Keratinocyte (primary cell): ENCODE measurements around the gene TMEM147. TPM values are rescaled to one million over a fixed set of nuclear protein-coding genes. Genes with fewer than 3 reads are reported as not detected.

ENCODE experiments used
- DNase-seq: peaks from one replicate; pipeline ENCODE4 v3.0.0-alpha.2; 2011; ENCODE audit warnings: low read depth, missing footprints, low spot score
- FAIRE-seq: peaks from 2 replicates; lab custom pipeline; 2011; peaks lifted over from hg19 to GRCh38; lab: Jason Lieb, UNC
- H2AFZ ChIP-seq: 2 replicates; pipeline ENCODE4 v1.6.0; 2012; ENCODE audit warnings: low read length, control low read depth, inconsistent platforms; ENCODE audit not compliant: control insufficient read depth
- H3K27ac ChIP-seq: 2 replicates; pipeline ENCODE4 v1.5.1; 2011; ENCODE audit warnings: low read length; ENCODE audit not compliant: control insufficient read depth, insufficient read depth
- H3K27me3 ChIP-seq: 3 replicates; pipeline ENCODE4 v1.6.0; 2011; ENCODE audit warnings: low read length; ENCODE audit not compliant: control insufficient read depth, insufficient read depth; ENCODE audit errors: extremely low read depth
- H3K36me3 ChIP-seq, 2 experiments: 2 replicates in 1 of 2; 3 replicates in 1 of 2; pipeline ENCODE4 v1.5.1; 2011; ENCODE audit warnings: low read length in 2 of 2, mild to moderate bottlenecking in 1 of 2; ENCODE audit not compliant: control insufficient read depth in 2 of 2, insufficient read depth in 2 of 2; ENCODE audit errors: extremely low read depth in 1 of 2
- H3K4me1 ChIP-seq: 3 replicates; pipeline ENCODE4 v1.5.1; 2011; ENCODE audit warnings: low read length; ENCODE audit not compliant: control insufficient read depth, insufficient read depth; ENCODE audit errors: extremely low read depth
- H3K4me2 ChIP-seq: 3 replicates; pipeline ENCODE4 v1.6.0; 2011; ENCODE audit warnings: low read depth, low read length; ENCODE audit not compliant: control insufficient read depth, insufficient read depth; ENCODE audit errors: extremely low read depth
- H3K4me3 ChIP-seq, 3 experiments: fragments of 200-600 bp in 1 of 3; sonication (generic) in 1 of 3; 2 replicates in 2 of 3; 3 replicates in 1 of 3; pipeline ENCODE4 v1.5.1; 2011 to 2016; ENCODE audit warnings: low read length in 3 of 3, mild to moderate bottlenecking in 3 of 3, control low read depth in 2 of 3, inconsistent platforms in 1 of 3, low read depth in 1 of 3, mixed read lengths in 1 of 3, mixed run types in 1 of 3, moderate library complexity in 1 of 3; ENCODE audit not compliant: control insufficient read depth in 2 of 3, insufficient read depth in 2 of 3; ENCODE audit errors: extremely low read depth in 1 of 3
- H3K79me2 ChIP-seq: 2 replicates; pipeline ENCODE4 v1.6.0; 2012; ENCODE audit warnings: low read length; ENCODE audit not compliant: control insufficient read depth, insufficient read depth
- H3K9ac ChIP-seq: 3 replicates; pipeline ENCODE4 v1.6.0; 2011; ENCODE audit warnings: low read length; ENCODE audit not compliant: control insufficient read depth, insufficient read depth; ENCODE audit errors: extremely low read depth
- H3K9me1 ChIP-seq: 3 replicates; pipeline ENCODE4 v1.6.0; 2011; ENCODE audit warnings: low read length; ENCODE audit not compliant: control insufficient read depth, insufficient read depth; ENCODE audit errors: extremely low read depth
- H3K9me3 ChIP-seq: 2 replicates; pipeline ENCODE4 v1.5.1; 2012; ENCODE audit warnings: low read depth, low read length; ENCODE audit not compliant: control insufficient read depth
- H4K20me1 ChIP-seq: 3 replicates; pipeline ENCODE4 v1.6.0; 2011; ENCODE audit warnings: low read length; ENCODE audit not compliant: control insufficient read depth, insufficient read depth; ENCODE audit errors: extremely low read depth
- EZH2 ChIP-seq: IDR thresholded peaks from one replicate; pipeline ENCODE4 v1.6.1; 2012; ENCODE audit warnings: inconsistent platforms, mild to moderate bottlenecking, low read length, moderate library complexity
- dilution Hi-C: fragments of 300-500 bp; cut with MboI; formaldehyde crosslinking; loops from one replicate; pipeline ENCODE4 v1.7.0; 2020; ENCODE audit warnings: low sequenced_read_pairs; ENCODE audit not compliant: extremely low pct_ligation_motif_present
- polyA plus RNA-seq, 5 experiments: library from polyadenylated mRNA; depleted of rRNA in 3 of 5; stranded (reverse) in 3 of 5; stranded (forward) in 1 of 5; unstranded in 1 of 5; fragments of >200 nt; gene quantifications; 1 replicate in 1 of 5; 2 replicates in 3 of 5; 3 replicates in 1 of 5; pipeline versions ENCODE4 v1.2.1 to v1.2.3, GENCODE V29; 2011 to 2012; ENCODE audit warnings: missing spikeins in 2 of 5, low read depth in 1 of 5, low replicate concordance in 1 of 5
- TF ChIP-seq, protein P1 (sequence below), 3 experiments: IDR thresholded peaks in 1 of 3; conservative IDR thresholded peaks in 1 of 3; optimal IDR thresholded peaks in 1 of 3; 2 replicates in 2 of 3; 3 replicates in 1 of 3; pipeline versions ENCODE3 to v1.5.1; 2011; ENCODE audit warnings: low read length in 3 of 3, mild to moderate bottlenecking in 3 of 3, moderate library complexity in 2 of 3, control low read depth in 1 of 3, inconsistent platforms in 1 of 3; ENCODE audit not compliant: insufficient read depth in 2 of 3; ENCODE audit errors: extremely low read depth in 1 of 3

The TMEM147 gene
- polyA plus RNA-seq, 1 donor (not counting 4 experiments of a cell fraction or from before 2014, with no cell fraction given) = 134 TPM

DNA sequence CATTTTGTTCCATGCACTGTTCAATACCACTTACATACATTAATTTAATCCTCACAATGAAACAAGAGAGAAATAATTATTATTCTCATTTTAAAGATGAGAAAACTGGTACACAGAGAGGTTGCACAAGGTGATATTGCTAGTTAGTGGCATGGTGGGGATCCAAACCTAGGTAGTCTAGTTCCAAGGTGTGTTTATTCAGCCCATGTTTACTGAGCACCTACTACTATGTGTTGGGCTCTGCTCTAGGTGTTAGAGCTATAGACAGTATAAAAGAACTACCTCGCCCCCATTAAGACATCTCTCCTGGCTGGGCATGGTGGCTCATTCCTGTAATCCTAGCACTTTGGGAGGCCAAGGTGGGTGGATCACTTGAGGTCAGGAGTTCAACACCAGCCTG lies 37.3 kb downstream of the TMEM147 start:
- Histone ChIP-seq H3K27ac (no peak overlapping the region), H3K9ac (no peak overlapping the region), H3K27me3 (no peaks in the 10 kb centered on the region), H4K20me1 (no peaks in the 10 kb centered on the region), H3K4me3 (no peak overlapping the region), H2AFZ (no peak overlapping the region), H3K79me2 (no peaks in the 10 kb centered on the region), H3K9me3 (no peaks in the 10 kb centered on the region), H3K36me3 (no peaks in the 10 kb centered on the region), H3K4me2 (no peak overlapping the region), H3K9me1 (no peaks in the 10 kb centered on the region), H3K4me1 (no peaks in the 10 kb centered on the region)
- FAIRE-seq = no peak
- dilution Hi-C loops = no loop called here
- TF ChIP-seq, protein P1, sequence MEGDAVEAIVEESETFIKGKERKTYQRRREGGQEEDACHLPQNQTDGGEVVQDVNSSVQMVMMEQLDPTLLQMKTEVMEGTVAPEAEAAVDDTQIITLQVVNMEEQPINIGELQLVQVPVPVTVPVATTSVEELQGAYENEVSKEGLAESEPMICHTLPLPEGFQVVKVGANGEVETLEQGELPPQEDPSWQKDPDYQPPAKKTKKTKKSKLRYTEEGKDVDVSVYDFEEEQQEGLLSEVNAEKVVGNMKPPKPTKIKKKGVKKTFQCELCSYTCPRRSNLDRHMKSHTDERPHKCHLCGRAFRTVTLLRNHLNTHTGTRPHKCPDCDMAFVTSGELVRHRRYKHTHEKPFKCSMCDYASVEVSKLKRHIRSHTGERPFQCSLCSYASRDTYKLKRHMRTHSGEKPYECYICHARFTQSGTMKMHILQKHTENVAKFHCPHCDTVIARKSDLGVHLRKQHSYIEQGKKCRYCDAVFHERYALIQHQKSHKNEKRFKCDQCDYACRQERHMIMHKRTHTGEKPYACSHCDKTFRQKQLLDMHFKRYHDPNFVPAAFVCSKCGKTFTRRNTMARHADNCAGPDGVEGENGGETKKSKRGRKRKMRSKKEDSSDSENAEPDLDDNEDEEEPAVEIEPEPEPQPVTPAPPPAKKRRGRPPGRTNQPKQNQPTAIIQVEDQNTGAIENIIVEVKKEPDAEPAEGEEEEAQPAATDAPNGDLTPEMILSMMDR (optimal IDR thresholded peaks at IDR 0.05 in 1 of 3, IDR thresholded peaks at IDR 0.05 in 1 of 3, conservative IDR thresholded peaks at IDR 0.05 in 1 of 3; ENCODE audit: extremely low read depth in 1 of 3, insufficient read depth in 2 of 3, low read length in 3 of 3) = no peak
- TF ChIP-seq EZH2 = no peak
- DNase-seq = no peak

DNA sequence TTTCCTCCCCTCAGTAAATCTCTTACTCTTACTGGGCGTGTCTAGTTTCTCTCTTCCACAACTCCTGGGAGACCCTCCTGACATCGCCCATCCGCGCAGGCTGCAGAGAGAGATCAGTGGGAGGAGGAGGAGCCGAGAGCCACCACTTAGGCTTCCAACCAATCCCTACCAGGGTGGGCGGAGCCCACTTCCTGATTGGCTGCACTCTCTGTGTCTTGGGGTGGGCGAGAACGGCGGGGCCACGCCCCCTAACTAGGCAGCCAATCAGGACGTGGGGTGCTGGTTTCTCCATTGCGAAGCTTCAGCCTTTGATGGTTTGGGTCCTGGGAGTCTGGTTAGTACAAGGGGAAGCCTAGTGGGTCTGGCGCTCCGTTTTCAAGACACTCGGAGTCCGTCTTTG lies 40.4 kb downstream of the TMEM147 start, which contains the start of gene PMIS2:
Gene PMIS2, plus strand, starts transcription at position 326 of the 400 bp plus-strand sequence. CDS start 87 bp downstream, outside the sequence.
- no peaks in the 10 kb centered on the region for H3K36me3 ChIP-seq
- H2AFZ ChIP-seq = no peak within 1 kb of the TSS
- no peak within 1 kb of the TSS for H3K4me3 ChIP-seq
- H4K20me1 ChIP-seq = no peaks in the 10 kb centered on the region
- no peak within 1 kb of the TSS for H3K4me2 ChIP-seq
- no peaks in the 10 kb centered on the region for H3K9me1 ChIP-seq
- H3K9ac ChIP-seq = no peak within 1 kb of the TSS
- dilution Hi-C loops = no loop called here
- H3K9me3 ChIP-seq = no peaks in the 10 kb centered on the region
- H3K79me2 ChIP-seq = no peaks in the 10 kb centered on the region
- TF ChIP-seq, protein P1 (optimal IDR thresholded peaks at IDR 0.05 in 1 of 3, IDR thresholded peaks at IDR 0.05 in 1 of 3, conservative IDR thresholded peaks at IDR 0.05 in 1 of 3; ENCODE audit: extremely low read depth in 1 of 3, insufficient read depth in 2 of 3, low read length in 3 of 3) = no peak
- TF ChIP-seq EZH2 = no peak
- DNase-seq (no peak), FAIRE-seq (no peak)
- no peaks in the 10 kb centered on the region for H3K4me1 ChIP-seq
- H3K27ac ChIP-seq = no peak within 1 kb of the TSS
- no peaks in the 10 kb centered on the region for H3K27me3 ChIP-seq
